IMR-90 (cell line): ENCODE results near the gene SOBP.

Source experiments
- MAFK ChIP-seq: IDR thresholded peaks from 2 replicates; pipeline ENCODE4 v1.6.1; 2012; ENCODE audit warnings: low read depth, low read length, improper control_type of control experiment
- POLR2A ChIP-seq: IDR thresholded peaks from 2 replicates; pipeline ENCODE4 v1.6.1; 2012; ENCODE audit warnings: mild to moderate bottlenecking, low read depth, low read length
- TF ChIP-seq, protein P1 (sequence below): conservative IDR thresholded peaks from 2 replicates; pipeline ENCODE4 v1.5.1; 2012; ENCODE audit warnings: mild to moderate bottlenecking, low read depth, low read length, improper control_type of control experiment
- TF ChIP-seq, protein P2 (sequence below): fragments of 150-350 bp; IDR thresholded peaks from 2 replicates; pipeline ENCODE4 v1.6.1; 2017; ENCODE audit warnings: mild to moderate bottlenecking, antibody characterized with exemption, low read length, low read depth

DNA sequence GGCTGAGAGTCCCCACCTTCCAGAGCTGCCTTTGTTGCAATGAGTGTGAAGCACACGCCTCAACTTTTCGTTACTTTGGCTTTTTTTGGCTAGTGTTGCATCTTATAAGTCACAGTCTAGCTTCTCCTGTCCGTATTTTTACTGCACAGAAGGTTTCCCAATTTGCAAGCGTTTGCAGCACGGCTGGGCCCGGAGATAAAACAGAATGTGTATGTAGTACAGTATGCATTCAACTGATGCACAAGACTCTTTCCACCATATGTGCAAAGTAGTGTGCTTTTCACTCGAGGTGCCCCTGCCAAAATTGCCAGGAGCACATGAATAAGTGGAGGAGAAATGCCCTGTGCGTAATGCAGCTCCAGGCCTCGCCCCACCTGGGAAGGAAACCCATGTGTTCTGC lies 79.6 kb downstream of the SOBP start:
- TF ChIP-seq, protein P1, sequence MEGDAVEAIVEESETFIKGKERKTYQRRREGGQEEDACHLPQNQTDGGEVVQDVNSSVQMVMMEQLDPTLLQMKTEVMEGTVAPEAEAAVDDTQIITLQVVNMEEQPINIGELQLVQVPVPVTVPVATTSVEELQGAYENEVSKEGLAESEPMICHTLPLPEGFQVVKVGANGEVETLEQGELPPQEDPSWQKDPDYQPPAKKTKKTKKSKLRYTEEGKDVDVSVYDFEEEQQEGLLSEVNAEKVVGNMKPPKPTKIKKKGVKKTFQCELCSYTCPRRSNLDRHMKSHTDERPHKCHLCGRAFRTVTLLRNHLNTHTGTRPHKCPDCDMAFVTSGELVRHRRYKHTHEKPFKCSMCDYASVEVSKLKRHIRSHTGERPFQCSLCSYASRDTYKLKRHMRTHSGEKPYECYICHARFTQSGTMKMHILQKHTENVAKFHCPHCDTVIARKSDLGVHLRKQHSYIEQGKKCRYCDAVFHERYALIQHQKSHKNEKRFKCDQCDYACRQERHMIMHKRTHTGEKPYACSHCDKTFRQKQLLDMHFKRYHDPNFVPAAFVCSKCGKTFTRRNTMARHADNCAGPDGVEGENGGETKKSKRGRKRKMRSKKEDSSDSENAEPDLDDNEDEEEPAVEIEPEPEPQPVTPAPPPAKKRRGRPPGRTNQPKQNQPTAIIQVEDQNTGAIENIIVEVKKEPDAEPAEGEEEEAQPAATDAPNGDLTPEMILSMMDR = no peak
- TF ChIP-seq, protein P2, sequence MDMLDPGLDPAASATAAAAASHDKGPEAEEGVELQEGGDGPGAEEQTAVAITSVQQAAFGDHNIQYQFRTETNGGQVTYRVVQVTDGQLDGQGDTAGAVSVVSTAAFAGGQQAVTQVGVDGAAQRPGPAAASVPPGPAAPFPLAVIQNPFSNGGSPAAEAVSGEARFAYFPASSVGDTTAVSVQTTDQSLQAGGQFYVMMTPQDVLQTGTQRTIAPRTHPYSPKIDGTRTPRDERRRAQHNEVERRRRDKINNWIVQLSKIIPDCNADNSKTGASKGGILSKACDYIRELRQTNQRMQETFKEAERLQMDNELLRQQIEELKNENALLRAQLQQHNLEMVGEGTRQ = no peak
- TF ChIP-seq POLR2A (no peak), MAFK (no peak)
